HL-60 (cell line): Measurements from ENCODE around the gene KCNH5.

ENCODE experiments used
- DNase-seq, 2 experiments: peaks; one replicate each; pipeline ENCODE4 v3.0.0-alpha.2; 2010 to 2020; ENCODE audit warnings: low read depth in 1 of 2, low spot score in 1 of 2
- H3K27ac ChIP-seq: fragments of 250-450 bp; sonication (Bioruptor Pico); replicated peaks from 2 replicates; pipeline ENCODE4 v1.5.1; 2020; ENCODE audit warnings: mild to moderate bottlenecking, moderate library complexity
- H3K27me3 ChIP-seq: fragments of 250-450 bp; sonication (Bioruptor Pico); 2 replicates; pipeline ENCODE4 v1.5.1; 2021; ENCODE audit warnings: mild to moderate bottlenecking, moderate library complexity; ENCODE audit not compliant: insufficient read depth, poor library complexity, severe bottlenecking
- H3K4me3 ChIP-seq: replicated peaks from 2 replicates; pipeline ENCODE4 v1.5.1; 2011; ENCODE audit warnings: mild to moderate bottlenecking, control low read depth, low read length; ENCODE audit not compliant: insufficient read depth
- GABPA ChIP-seq: IDR thresholded peaks from 2 replicates; pipeline ENCODE4 v1.6.1; 2012; ENCODE audit warnings: low read depth
- POLR2AphosphoS5 ChIP-seq: IDR thresholded peaks from 2 replicates; pipeline ENCODE4 v1.6.1; 2012; ENCODE audit warnings: low read depth
- SPI1 ChIP-seq: IDR thresholded peaks from 2 replicates; pipeline ENCODE4 v1.6.1; 2012; ENCODE audit warnings: low read depth, mild to moderate bottlenecking, borderline replicate concordance
- TF ChIP-seq, protein P1 (sequence below): IDR thresholded peaks from 2 replicates; pipeline ENCODE4 v1.6.1; 2012; ENCODE audit warnings: low read depth; ENCODE audit not compliant: insufficient replicate concordance
- TF ChIP-seq, protein P2 (sequence below): IDR thresholded peaks from one replicate; pipeline ENCODE4 v1.5.1; 2011; ENCODE audit warnings: low read length, control low read depth, inconsistent platforms; ENCODE audit not compliant: insufficient read depth

Gene KCNH5

GRCh38 chr14:62952226-62952625, 93.0 kb downstream of the KCNH5 start:
- no peaks in the 10 kb centered on the region for H3K27me3 ChIP-seq
- TF ChIP-seq GABPA (no peak), SPI1 (no peak), POLR2AphosphoS5 (no peak)
- TF ChIP-seq, protein P1, sequence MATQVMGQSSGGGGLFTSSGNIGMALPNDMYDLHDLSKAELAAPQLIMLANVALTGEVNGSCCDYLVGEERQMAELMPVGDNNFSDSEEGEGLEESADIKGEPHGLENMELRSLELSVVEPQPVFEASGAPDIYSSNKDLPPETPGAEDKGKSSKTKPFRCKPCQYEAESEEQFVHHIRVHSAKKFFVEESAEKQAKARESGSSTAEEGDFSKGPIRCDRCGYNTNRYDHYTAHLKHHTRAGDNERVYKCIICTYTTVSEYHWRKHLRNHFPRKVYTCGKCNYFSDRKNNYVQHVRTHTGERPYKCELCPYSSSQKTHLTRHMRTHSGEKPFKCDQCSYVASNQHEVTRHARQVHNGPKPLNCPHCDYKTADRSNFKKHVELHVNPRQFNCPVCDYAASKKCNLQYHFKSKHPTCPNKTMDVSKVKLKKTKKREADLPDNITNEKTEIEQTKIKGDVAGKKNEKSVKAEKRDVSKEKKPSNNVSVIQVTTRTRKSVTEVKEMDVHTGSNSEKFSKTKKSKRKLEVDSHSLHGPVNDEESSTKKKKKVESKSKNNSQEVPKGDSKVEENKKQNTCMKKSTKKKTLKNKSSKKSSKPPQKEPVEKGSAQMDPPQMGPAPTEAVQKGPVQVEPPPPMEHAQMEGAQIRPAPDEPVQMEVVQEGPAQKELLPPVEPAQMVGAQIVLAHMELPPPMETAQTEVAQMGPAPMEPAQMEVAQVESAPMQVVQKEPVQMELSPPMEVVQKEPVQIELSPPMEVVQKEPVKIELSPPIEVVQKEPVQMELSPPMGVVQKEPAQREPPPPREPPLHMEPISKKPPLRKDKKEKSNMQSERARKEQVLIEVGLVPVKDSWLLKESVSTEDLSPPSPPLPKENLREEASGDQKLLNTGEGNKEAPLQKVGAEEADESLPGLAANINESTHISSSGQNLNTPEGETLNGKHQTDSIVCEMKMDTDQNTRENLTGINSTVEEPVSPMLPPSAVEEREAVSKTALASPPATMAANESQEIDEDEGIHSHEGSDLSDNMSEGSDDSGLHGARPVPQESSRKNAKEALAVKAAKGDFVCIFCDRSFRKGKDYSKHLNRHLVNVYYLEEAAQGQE, result no peak
- TF ChIP-seq, protein P2, sequence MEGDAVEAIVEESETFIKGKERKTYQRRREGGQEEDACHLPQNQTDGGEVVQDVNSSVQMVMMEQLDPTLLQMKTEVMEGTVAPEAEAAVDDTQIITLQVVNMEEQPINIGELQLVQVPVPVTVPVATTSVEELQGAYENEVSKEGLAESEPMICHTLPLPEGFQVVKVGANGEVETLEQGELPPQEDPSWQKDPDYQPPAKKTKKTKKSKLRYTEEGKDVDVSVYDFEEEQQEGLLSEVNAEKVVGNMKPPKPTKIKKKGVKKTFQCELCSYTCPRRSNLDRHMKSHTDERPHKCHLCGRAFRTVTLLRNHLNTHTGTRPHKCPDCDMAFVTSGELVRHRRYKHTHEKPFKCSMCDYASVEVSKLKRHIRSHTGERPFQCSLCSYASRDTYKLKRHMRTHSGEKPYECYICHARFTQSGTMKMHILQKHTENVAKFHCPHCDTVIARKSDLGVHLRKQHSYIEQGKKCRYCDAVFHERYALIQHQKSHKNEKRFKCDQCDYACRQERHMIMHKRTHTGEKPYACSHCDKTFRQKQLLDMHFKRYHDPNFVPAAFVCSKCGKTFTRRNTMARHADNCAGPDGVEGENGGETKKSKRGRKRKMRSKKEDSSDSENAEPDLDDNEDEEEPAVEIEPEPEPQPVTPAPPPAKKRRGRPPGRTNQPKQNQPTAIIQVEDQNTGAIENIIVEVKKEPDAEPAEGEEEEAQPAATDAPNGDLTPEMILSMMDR, result no peak
- H3K27ac ChIP-seq, result no peak overlapping the region
- no peak for DNase-seq
- no peak overlapping the region for H3K4me3 ChIP-seq

DNA sequence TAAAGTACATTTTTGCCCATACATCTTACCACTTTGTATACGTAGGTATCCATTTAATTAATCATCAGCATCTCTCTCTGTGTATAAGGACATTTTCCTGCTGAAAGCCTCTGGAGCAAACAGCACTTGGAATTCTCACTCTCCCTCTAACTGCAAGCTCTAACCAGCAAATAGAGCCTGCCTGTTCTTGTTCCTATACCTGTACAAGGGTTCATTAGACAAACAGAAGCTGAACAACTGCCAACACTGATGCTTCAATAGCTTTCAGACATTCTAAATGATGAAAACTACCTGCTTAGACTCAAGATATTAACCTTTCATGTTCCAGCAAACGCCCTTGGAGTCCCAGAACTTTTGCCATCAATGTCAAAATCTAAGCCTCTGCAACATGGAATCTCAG, 98.0 kb downstream of the KCNH5 start:
- H3K4me3 ChIP-seq, result no peak overlapping the region
- no peaks in the 10 kb centered on the region for H3K27me3 ChIP-seq
- no peak overlapping the region for H3K27ac ChIP-seq
- no peak for DNase-seq
- TF ChIP-seq SPI1 (no peak), GABPA (no peak), POLR2AphosphoS5 (no peak)
- TF ChIP-seq, protein P1, result no peak
- TF ChIP-seq, protein P2, result no peak

- TF ChIP-seq GABPA (no peak), POLR2AphosphoS5 (no peak), SPI1 (no peak)
- TF ChIP-seq, protein P1, result no peak
- TF ChIP-seq, protein P2, result no peak
- Histone ChIP-seq H3K27me3 (no peaks in the 10 kb centered on the region), H3K27ac (no peak overlapping the region), H3K4me3 (no peak overlapping the region)
- DNase-seq, result no peak
These were observed 99.0 kb downstream of the KCNH5 start for GRCh38 chr14:62946221-62946620.
